ENCODE results near the gene RNU4-1. TPM values are rescaled to one million over a fixed set of nuclear protein-coding genes. Genes with fewer than 3 reads are reported as not detected.
"Not testable (repeated sequence)": the region's sequence is repeated elsewhere in the genome, so short reads cannot be mapped to it uniquely, and the experiment has no call there.

RNU4-1 gene
- total RNA-seq, 1 experiment from 2014 or later: 2,759 TPM

DNA sequence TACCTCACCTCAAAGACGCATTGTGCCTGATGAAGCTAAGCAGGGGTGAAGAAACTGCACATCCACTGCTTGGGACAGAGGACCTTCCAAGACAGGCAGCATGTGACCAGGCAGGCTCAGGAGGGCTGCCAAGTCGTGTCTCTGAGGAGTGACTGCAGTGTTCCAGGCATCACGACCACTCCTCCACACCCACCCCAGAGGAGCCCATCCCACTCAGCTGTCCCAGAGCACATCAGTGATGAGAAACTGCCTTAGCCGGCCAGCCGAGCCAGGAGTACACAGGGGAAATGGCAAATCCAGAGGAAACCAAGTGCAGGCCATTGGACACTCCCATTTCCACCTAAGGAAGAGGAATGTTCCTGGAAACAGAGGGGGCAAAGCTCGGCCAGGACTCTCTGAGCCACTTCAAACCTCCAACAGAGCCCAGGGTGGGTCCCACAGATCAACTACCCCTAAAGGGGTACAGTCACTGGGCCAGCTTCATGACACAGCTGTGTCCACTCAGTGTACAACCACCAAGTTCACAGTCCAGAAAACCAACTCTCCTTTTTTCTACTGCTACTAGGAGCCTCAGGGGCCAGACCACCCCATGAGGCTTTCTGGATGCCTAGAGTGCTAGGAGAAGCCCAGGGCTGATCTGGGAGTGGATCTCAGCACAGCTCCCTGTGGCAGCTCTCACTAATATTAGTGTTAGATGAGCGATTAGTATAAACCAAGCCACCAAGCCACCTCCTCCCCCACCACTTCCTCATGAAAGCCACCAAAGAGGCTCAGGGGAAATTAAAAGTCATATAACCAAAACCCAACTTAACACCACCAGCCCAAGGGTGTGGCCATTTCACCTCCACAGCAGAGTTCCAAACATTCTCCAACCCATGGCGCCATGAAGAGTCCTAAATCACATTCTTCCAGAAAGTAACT lies 42.9 kb downstream of the RNU4-1 start:
- BruUV-seq (replicated peaks): no TSS peak
- intact Hi-C loops (cut with micrococcal nuclease; ENCODE audit: unreplicated experiment): no loop called here
- H3K27me3 Mint-ChIP-seq (ENCODE audit: unreplicated experiment): no peaks in the 10 kb centered on the region
- no peak overlapping the region for H3K4me3 Mint-ChIP-seq (ENCODE audit: low read depth, unreplicated experiment)
- H3K4me1 Mint-ChIP-seq (ENCODE audit: low read depth, unreplicated experiment): peaks cover 49% of the 10 kb centered on the region
- H3K36me3 Mint-ChIP-seq (ENCODE audit: insufficient read depth, unreplicated experiment): peaks cover 28% of the 10 kb centered on the region
- no peaks in the 10 kb centered on the region for H3K9me3 Mint-ChIP-seq (ENCODE audit: low read depth, unreplicated experiment)
- no peak overlapping the region for H3K27ac Mint-ChIP-seq (ENCODE audit: unreplicated experiment)
- CTCF ChIA-PET: interaction anchor here (1.2 to 3.0 kb wide), 3 partner anchors 16 to 22 kb away, joined by 4 to 13 read pairs (median 5); partner anchors contain the start of gene PXN
- TF ChIP-seq, protein P1, sequence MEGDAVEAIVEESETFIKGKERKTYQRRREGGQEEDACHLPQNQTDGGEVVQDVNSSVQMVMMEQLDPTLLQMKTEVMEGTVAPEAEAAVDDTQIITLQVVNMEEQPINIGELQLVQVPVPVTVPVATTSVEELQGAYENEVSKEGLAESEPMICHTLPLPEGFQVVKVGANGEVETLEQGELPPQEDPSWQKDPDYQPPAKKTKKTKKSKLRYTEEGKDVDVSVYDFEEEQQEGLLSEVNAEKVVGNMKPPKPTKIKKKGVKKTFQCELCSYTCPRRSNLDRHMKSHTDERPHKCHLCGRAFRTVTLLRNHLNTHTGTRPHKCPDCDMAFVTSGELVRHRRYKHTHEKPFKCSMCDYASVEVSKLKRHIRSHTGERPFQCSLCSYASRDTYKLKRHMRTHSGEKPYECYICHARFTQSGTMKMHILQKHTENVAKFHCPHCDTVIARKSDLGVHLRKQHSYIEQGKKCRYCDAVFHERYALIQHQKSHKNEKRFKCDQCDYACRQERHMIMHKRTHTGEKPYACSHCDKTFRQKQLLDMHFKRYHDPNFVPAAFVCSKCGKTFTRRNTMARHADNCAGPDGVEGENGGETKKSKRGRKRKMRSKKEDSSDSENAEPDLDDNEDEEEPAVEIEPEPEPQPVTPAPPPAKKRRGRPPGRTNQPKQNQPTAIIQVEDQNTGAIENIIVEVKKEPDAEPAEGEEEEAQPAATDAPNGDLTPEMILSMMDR (IDR thresholded peaks at IDR 0.05; ENCODE audit: unreplicated experiment): no peak
- no peak for DNase-seq

DNA sequence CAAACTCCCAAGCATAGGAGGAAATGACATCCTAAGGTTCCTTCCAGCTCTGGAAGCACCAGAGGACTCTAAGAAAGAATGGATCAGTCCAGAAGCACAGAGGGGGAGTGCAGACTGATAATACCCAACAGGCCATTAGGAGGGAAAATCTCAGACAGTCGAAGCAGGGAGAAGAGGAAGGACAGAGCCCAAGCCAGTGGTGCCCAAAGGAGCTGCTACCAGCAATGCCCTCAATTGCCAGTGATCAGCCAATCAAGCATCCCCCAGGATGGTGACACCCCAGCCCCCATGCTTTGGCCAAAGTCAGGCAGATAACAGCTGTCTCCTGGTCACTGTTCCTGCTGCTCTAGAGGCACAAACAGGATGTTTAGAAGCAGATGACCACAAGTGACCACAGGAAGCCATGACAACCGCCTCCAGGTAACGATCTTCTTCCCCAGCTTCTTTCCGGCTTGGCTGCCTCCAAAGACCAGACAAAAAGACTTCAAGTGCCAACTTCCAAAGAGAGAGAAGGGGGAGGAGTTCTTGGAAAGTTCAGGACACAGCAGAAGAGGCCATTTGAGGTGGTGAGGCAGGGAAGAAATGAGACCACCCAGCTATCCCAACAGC lies 43.7 kb downstream of the RNU4-1 start:
- TF ChIP-seq, protein P1 (IDR thresholded peaks at IDR 0.05; ENCODE audit: unreplicated experiment): no peak
- CTCF ChIA-PET: interaction anchor here (0.8 to 3.0 kb wide), 5 partner anchors 10 to 22 kb away, joined by 3 to 13 read pairs (median 4); partner anchors contain the start of gene PXN
- peaks cover 28% of the 10 kb centered on the region for H3K36me3 Mint-ChIP-seq (ENCODE audit: insufficient read depth, unreplicated experiment)
- no peaks in the 10 kb centered on the region for H3K9me3 Mint-ChIP-seq (ENCODE audit: low read depth, unreplicated experiment)
- H3K27ac Mint-ChIP-seq (ENCODE audit: unreplicated experiment): peak overlapping the region; percentile 67
- no TSS peak for BruUV-seq (replicated peaks)
- H3K4me3 Mint-ChIP-seq (ENCODE audit: low read depth, unreplicated experiment): no peak overlapping the region
- H3K4me1 Mint-ChIP-seq (ENCODE audit: low read depth, unreplicated experiment): peaks cover 48% of the 10 kb centered on the region
- intact Hi-C loops (cut with micrococcal nuclease; ENCODE audit: unreplicated experiment): no loop called here
- H3K27me3 Mint-ChIP-seq (ENCODE audit: unreplicated experiment): no peaks in the 10 kb centered on the region
- DNase-seq: no peak

DNA sequence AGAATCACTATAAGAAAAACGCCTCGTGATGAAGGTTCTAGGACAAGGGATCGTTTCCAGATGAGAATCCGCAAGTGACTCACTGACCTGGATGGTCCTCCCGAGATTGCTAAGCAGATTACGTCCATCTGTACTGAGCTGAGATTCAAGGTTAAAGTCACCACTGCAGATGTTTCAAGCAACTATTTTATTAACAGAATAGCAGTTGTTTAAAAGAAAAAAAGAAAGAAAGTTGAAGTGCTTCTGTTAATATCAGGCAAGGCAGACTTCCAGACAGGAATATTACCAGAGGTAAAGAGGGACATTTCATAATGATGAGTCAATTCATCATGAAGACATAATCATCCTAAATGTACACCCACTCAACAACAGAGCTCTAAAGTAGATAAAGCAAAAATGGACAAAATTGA lies 45.4 kb downstream of the RNU4-1 start:
- Mint-ChIP-seq H3K27ac (ENCODE audit: unreplicated experiment) (peak overlapping the region; percentile 11), H3K9me3 (ENCODE audit: low read depth, unreplicated experiment) (no peaks in the 10 kb centered on the region), H3K36me3 (ENCODE audit: insufficient read depth, unreplicated experiment) (peaks cover 28% of the 10 kb centered on the region), H3K27me3 (ENCODE audit: unreplicated experiment) (no peaks in the 10 kb centered on the region), H3K4me1 (ENCODE audit: low read depth, unreplicated experiment) (peaks cover 56% of the 10 kb centered on the region), H3K4me3 (ENCODE audit: low read depth, unreplicated experiment) (no peak overlapping the region)
- TF ChIP-seq, protein P1 (IDR thresholded peaks at IDR 0.05; ENCODE audit: unreplicated experiment): no peak
- intact Hi-C loops (cut with micrococcal nuclease; ENCODE audit: unreplicated experiment): no loop called here
- CTCF ChIA-PET: interaction anchor here (1.5 to 3.0 kb wide), 2 partner anchors 13 to 17 kb away, joined by 3 to 13 read pairs; no protein-coding TSS in a partner anchor
- no TSS peak for BruUV-seq (replicated peaks)
- DNase-seq: no peak

DNA sequence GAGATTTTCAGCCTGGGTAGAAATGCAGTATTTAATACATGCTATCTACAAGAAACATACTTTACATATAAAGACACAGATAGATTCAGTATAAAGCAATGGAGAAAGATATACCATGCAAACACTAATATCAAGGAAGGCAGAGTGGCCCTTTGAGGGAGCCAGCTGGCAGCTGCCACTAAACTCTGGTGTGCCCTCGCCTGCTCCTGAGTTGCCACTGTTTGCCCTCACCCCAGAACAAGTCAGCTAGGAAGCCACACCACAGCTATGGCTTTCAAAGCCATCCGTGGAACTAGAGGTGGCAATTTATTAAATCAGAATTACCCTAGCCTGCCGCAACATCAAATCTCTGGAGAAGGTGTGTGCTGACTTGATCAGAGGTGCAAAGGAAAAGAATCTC lies 45.9 kb downstream of the RNU4-1 start:
- no peak overlapping the region for H3K4me3 Mint-ChIP-seq (ENCODE audit: low read depth, unreplicated experiment)
- BruUV-seq (replicated peaks): no TSS peak
- CTCF ChIA-PET: interaction anchor here (1.5 to 3.0 kb wide), 2 partner anchors 12 to 16 kb away, joined by 3 to 13 read pairs; no protein-coding TSS in a partner anchor

DNA sequence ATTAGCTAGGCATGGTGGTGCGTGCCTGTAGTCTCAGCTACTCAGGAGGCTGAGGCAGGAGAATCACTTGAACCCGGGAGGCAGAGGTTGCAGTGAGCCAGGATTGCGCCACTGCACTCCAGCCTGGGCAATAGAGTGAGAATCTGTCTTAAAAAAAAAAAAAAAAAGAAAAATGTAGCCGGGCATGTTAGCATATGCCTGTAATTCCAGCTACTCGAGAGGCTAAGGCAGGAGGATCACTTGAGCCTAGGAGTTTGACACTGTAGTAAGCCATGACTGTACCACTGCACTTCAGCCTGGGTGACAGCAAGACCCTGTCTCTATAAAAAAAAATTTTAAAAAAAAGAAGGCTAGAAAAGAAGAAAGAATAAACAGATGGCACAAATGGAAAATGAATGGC lies 46.3 kb downstream of the RNU4-1 start:
- Mint-ChIP-seq H3K4me1 (ENCODE audit: low read depth, unreplicated experiment) (peaks cover 54% of the 10 kb centered on the region), H3K36me3 (ENCODE audit: insufficient read depth, unreplicated experiment) (peaks cover 28% of the 10 kb centered on the region)
- intact Hi-C loops (cut with micrococcal nuclease; ENCODE audit: unreplicated experiment); DNase-seq; BruUV-seq (replicated peaks); H3K9me3 Mint-ChIP-seq (ENCODE audit: low read depth, unreplicated experiment); H3K4me3 Mint-ChIP-seq (ENCODE audit: low read depth, unreplicated experiment); H3K27me3 Mint-ChIP-seq (ENCODE audit: unreplicated experiment); H3K27ac Mint-ChIP-seq (ENCODE audit: unreplicated experiment): not testable (repeated sequence)
- CTCF ChIA-PET: interaction anchor here (0.7 to 3.0 kb wide), 2 partner anchors 15 to 16 kb away, joined by 3 to 13 read pairs; no protein-coding TSS in a partner anchor

More for the DNA sequence above, 45.9 kb downstream of the RNU4-1 start:
- Mint-ChIP-seq H3K36me3 (ENCODE audit: insufficient read depth, unreplicated experiment) (peaks cover 28% of the 10 kb centered on the region), H3K27me3 (ENCODE audit: unreplicated experiment) (no peaks in the 10 kb centered on the region), H3K27ac (ENCODE audit: unreplicated experiment) (no peak overlapping the region), H3K4me1 (ENCODE audit: low read depth, unreplicated experiment) (peaks cover 55% of the 10 kb centered on the region), H3K9me3 (ENCODE audit: low read depth, unreplicated experiment) (no peaks in the 10 kb centered on the region)
- intact Hi-C loops (cut with micrococcal nuclease; ENCODE audit: unreplicated experiment): no loop called here
- no peak for DNase-seq
- TF ChIP-seq, protein P1 (IDR thresholded peaks at IDR 0.05; ENCODE audit: unreplicated experiment): no peak

Data from Calu3 (cell line).